Common myeloid progenitor, CD34-positive (primary cell): ENCODE measurements around the gene AKR1B15.
A peak's percentile ranks its signal among the peaks of the same experiment; 100 is the strongest.

ENCODE experiments used
- CTCF ChIA-PET: fragments of 350-600 bp; sonication (Branson Sonifier 250); formaldehyde crosslinking; loops from one replicate; lab custom pipeline; 2021; ENCODE audit warnings: antibody characterized with exemption; lab: Charles Lee
- POLR2A ChIA-PET: fragments of 350-600 bp; sonication (Branson Sonifier 250); formaldehyde crosslinking; loops from one replicate; lab custom pipeline; 2021; ENCODE audit warnings: antibody characterized with exemption; lab: Charles Lee
- DNase-seq, 3 donors: peaks; one replicate each; pipeline versions ENCODE4 v3.0.0 to v3.0.0-alpha.2; 2013
- H3K27ac ChIP-seq, 2 experiments: 1 replicate in 1 of 2; 2 replicates in 1 of 2; pipeline ENCODE4 v1.7.0; 2013; ENCODE audit warnings: inconsistent platforms in 2 of 2, low read length in 2 of 2, mild to moderate bottlenecking in 2 of 2, low read depth in 1 of 2, moderate library complexity in 1 of 2; ENCODE audit not compliant: severe bottlenecking in 2 of 2, insufficient read depth in 1 of 2, poor library complexity in 1 of 2
- H3K27me3 ChIP-seq, 5 experiments: replicated peaks in 2 of 5; 1 replicate in 3 of 5; 2 replicates in 2 of 5; pipeline versions ENCODE4 v1.6.1 to v1.7.0; 2013; ENCODE audit warnings: low read length in 4 of 5, mild to moderate bottlenecking in 2 of 5, moderate library complexity in 2 of 5, inconsistent platforms in 1 of 5; ENCODE audit not compliant: insufficient read depth in 5 of 5, control insufficient read depth in 4 of 5
- H3K36me3 ChIP-seq, 4 experiments: 1 replicate in 2 of 4; 2 replicates in 2 of 4; pipeline versions ENCODE4 v1.6.1 to v1.7.0; 2013; ENCODE audit warnings: low read length in 3 of 4, control low read depth in 1 of 4, mild to moderate bottlenecking in 1 of 4; ENCODE audit not compliant: control insufficient read depth in 4 of 4, insufficient read depth in 4 of 4
- H3K4me1 ChIP-seq, 4 experiments: 1 replicate in 3 of 4; 2 replicates in 1 of 4; pipeline versions ENCODE4 v1.6.1 to v1.7.1; 2013; ENCODE audit warnings: low read length in 3 of 4, mild to moderate bottlenecking in 3 of 4, control low read depth in 1 of 4, inconsistent platforms in 1 of 4, moderate library complexity in 1 of 4; ENCODE audit not compliant: control insufficient read depth in 4 of 4, insufficient read depth in 4 of 4; ENCODE audit errors: control extremely low read depth in 1 of 4
- H3K4me3 ChIP-seq, 7 experiments: 1 replicate in 4 of 7; 2 replicates in 3 of 7; pipeline versions ENCODE4 v1.5.1 to v1.7.0; 2013; ENCODE audit warnings: mild to moderate bottlenecking in 7 of 7, low read length in 6 of 7, moderate library complexity in 6 of 7, inconsistent platforms in 2 of 7, low read depth in 2 of 7, control low read depth in 1 of 7; ENCODE audit not compliant: insufficient read depth in 4 of 7, control insufficient read depth in 1 of 7; ENCODE audit errors: extremely low read depth in 1 of 7
- H3K9me3 ChIP-seq, 5 experiments: 1 replicate in 4 of 5; 2 replicates in 1 of 5; pipeline versions ENCODE4 v1.6.1 to v1.7.1; 2013; ENCODE audit warnings: low read length in 4 of 5, mild to moderate bottlenecking in 2 of 5, inconsistent platforms in 1 of 5, low read depth in 1 of 5, moderate library complexity in 1 of 5; ENCODE audit not compliant: control insufficient read depth in 4 of 5, insufficient read depth in 2 of 5; ENCODE audit errors: control extremely low read depth in 1 of 5
- WGBS: methylation state at CpG from one replicate; pipeline ENCODE4 v1.1.5; 2013; ENCODE audit not compliant: insufficient coverage; 5-methylcytosine and 5-hydroxymethylcytosine counted together

AKR1B15 gene

DNA sequence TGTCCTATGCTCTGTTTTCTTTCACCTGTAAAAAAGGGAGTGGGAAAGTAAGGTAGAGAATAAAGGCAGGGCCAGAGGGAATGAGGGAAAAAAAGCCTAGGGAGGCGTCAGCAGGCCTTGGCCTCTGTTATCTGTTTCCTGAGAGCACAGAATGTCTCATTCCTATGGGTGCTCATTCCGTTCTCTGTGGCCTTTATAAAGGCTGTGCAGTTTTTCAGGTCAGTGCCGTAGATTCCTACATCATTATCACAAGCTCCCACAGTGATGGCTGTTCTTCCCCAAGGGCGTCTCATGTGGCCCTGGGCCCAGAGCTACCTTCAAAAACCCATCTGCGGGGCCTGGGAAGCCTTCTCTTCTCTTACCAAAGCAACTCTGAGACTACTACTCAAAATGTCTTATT lies 38.3 kb upstream of the AKR1B15 start:
- peaks cover 0 to 4% (median 0%) of the 10 kb centered on the region in 5 experiments for H3K27me3 ChIP-seq
- CTCF ChIA-PET, result interaction anchor here (1.3 to 7.0 kb wide), 5 partner anchors 67 to 97 kb away, joined by 3 to 96 read pairs (median 3); no protein-coding TSS in a partner anchor
- H3K4me3 ChIP-seq, result no peak overlapping the region
- H3K36me3 ChIP-seq, result no peaks in the 10 kb centered on the region
- H3K27ac ChIP-seq, result no peak overlapping the region
- no peaks in the 10 kb centered on the region for H3K4me1 ChIP-seq
- DNase-seq, result no peak
- H3K9me3 ChIP-seq, result no peaks in the 10 kb centered on the region
- POLR2A ChIA-PET, result no interaction called here
- 96% methylated on average over 5 of the region's 5 CpGs for WGBS

DNA sequence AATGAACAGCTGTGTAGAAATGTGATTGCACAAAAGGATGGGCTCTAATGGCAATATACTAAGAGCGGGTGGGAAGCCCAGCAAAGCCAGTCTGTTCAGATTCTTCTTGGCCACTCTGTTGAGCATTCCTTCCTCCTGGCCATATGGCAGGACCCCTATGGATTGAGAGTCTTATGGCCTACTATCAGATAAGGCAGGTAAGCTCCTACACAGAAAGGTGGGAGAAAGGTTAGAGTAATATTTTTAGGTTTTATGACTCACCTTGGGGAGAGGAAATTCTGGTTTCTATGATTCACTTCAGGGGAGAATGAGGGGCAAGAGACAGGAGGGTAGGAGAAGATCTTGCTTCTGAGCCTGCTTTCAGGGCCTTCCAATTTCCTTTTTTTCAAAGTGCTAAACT lies 36.6 kb upstream of the AKR1B15 start:
- no peak overlapping the region for H3K27ac ChIP-seq

DNA sequence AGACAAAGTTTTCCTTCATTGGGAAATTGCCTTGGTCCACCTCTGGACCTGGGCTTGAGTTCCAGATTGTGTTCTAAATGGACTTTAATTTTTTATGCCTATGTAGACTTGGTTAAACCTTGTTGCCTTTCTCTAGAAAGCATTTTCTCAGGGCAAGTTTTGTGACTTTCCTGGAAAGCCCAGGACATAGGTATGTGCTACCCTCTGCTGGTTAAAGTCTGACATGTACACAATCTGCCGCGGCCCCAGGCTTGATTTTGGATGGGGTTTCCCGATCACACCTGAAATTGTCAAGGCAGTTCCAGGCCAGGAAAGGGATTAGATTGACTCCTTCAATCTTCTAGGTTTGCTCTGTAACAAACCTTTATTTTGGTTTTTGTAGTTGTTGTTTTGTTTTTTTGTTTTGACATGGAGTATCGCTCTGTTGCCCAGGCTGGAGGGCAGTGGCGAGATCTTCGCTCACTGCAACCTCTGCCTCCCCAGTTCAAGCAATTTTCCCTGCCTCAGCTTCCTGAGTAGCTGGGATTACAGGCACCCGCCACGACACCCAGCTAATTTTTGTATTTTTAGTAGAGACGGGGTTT lies 35.6 kb upstream of the AKR1B15 start:
- POLR2A ChIA-PET, result no interaction called here
- Histone ChIP-seq H3K27ac (no peak overlapping the region), H3K4me3 (no peak overlapping the region), H3K4me1 (no peaks in the 10 kb centered on the region), H3K9me3 (no peaks in the 10 kb centered on the region), H3K36me3 (no peaks in the 10 kb centered on the region), H3K27me3 (peaks cover 0 to 4% (median 2%) of the 10 kb centered on the region in 5 experiments)
- peak; percentile 43 to 68 (median 58) for DNase-seq
- 0% methylated on average over 3 of the region's 9 CpGs for WGBS
- CTCF ChIA-PET, result interaction anchor here (1.0 to 7.0 kb wide), 18 partner anchors 8 to 101 kb away, joined by 3 to 96 read pairs (median 4); partner anchors contain the start of gene AKR1B1

More for the DNA sequence above, 36.6 kb upstream of the AKR1B15 start:
- DNase-seq, result no peak
- ChIA-PET CTCF (interaction anchor here (1.0 to 7.0 kb wide), 8 partner anchors 9 to 82 kb away, joined by 3 to 96 read pairs (median 6); partner anchors contain the start of gene AKR1B15), POLR2A (no interaction called here)
- 100% methylated on average over 1 of the region's 1 CpG for WGBS
- Histone ChIP-seq H3K4me3 (no peak overlapping the region), H3K4me1 (no peaks in the 10 kb centered on the region), H3K9me3 (no peaks in the 10 kb centered on the region), H3K36me3 (no peaks in the 10 kb centered on the region), H3K27me3 (peaks cover 0 to 4% (median 0%) of the 10 kb centered on the region in 5 experiments)

DNA sequence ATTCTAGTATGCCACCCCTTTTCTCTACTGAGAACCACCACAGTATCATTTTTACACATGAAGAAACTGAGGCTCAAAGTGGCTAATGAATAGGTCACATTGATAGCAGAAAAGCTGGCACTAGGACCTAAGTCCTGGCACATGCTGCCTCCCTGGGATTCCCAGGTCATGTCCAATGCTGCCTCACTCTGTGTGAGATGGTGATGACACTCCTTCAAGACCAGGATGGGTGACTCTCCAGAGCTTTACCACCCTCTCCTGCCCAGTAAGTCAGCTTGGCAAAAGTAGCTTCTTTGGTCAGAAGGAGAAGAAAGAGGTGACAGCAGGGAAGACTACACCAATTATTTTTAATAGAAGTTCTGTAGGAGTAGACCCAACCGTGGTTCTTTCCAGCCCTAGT lies 34.8 kb upstream of the AKR1B15 start:
- 20% methylated on average over 1 of the region's 1 CpG for WGBS
- H3K9me3 ChIP-seq, result no peaks in the 10 kb centered on the region
- CTCF ChIA-PET, result interaction anchor here (0.9 to 7.0 kb wide), 25 partner anchors 8 to 212 kb away, joined by 3 to 96 read pairs (median 3); partner anchors contain the start of gene AKR1B1
- POLR2A ChIA-PET, result no interaction called here
- H3K4me3 ChIP-seq, result no peak overlapping the region
- no peaks in the 10 kb centered on the region for H3K4me1 ChIP-seq
- no peak overlapping the region for H3K27ac ChIP-seq
- DNase-seq, result no peak
- peaks cover 0 to 5% (median 2%) of the 10 kb centered on the region in 5 experiments for H3K27me3 ChIP-seq
- no peaks in the 10 kb centered on the region for H3K36me3 ChIP-seq

DNA sequence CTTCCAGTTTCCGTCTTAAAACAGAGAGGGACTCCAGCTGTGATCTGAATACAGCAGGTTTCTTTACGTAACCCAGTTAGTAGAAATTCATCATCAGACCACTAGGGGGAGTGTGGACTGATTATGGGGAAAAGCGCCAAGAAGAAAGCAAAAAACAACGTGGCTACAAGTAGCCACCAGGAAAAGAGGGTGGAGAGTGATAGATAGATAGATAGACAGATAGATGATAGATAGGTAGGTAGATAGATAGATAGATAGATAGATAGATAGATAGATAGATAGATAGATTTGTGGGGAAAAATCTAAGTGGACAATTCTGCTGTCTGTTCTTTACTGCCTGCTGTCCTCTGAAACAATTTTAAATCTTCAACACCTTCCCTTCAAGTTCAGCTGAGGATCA lies 34.2 kb upstream of the AKR1B15 start:
- H3K4me3 ChIP-seq, result no peak overlapping the region
- no peak overlapping the region for H3K27ac ChIP-seq
- no peaks in the 10 kb centered on the region for H3K9me3 ChIP-seq
- no peaks in the 10 kb centered on the region for H3K36me3 ChIP-seq
- peaks cover 0 to 5% (median 2%) of the 10 kb centered on the region in 5 experiments for H3K27me3 ChIP-seq
- CTCF ChIA-PET, result interaction anchor here (0.6 to 7.0 kb wide), 24 partner anchors 9 to 211 kb away, joined by 3 to 96 read pairs (median 3); partner anchors contain the start of gene AKR1B1
- POLR2A ChIA-PET, result no interaction called here
- no peaks in the 10 kb centered on the region for H3K4me1 ChIP-seq
- WGBS, result 0% methylated on average over 3 of the region's 4 CpGs
- peak; percentile 71 to 84 (median 77) for DNase-seq

DNA sequence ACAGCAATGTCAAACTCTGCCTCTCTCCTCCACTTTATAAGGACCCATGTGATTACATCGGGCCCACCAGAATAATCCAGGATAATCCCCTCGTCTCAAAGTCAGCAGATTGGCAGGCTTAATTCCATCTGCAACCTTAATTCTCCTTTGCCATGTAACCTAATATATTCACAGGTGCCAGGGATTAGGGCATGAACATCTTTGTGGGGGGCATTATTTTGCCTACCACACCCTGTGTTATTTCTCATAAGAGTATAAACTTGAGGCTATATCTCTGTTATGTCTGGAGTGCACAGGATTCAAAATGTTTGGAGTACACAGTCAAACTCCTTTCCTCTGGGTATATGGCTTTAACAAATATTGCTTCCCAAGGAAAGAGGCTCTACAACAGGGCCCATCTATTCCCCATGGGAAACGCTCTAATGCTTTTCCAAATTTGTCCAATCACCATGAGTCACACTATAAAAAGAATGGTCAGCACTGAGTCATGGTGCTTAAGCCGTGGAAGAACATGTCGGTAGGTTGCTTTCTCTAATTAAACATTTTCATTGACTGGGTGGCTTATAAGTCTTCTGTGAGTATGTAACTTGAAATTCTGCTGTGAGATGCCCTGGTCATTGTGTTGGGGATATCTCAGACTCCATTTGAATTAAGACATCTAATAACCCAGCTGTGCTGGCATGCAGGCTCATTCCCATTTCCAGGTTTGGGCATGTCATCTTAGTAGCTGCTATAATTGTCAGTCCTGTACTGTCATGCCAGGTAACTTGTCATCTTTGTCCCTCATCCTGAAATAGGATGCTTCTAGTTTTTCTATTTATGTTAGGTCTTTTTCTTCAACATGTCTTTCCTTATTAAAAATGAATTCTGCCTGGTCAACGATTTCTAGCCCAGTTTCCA lies 33.1 kb upstream of the AKR1B15 start:
- no peak for DNase-seq
- WGBS, result 94% methylated on average over 2 of the region's 6 CpGs
- Histone ChIP-seq H3K36me3 (no peaks in the 10 kb centered on the region), H3K4me1 (no peaks in the 10 kb centered on the region), H3K4me3 (no peak overlapping the region), H3K27ac (no peak overlapping the region), H3K27me3 (peaks cover 0 to 5% (median 2%) of the 10 kb centered on the region in 5 experiments), H3K9me3 (no peaks in the 10 kb centered on the region)
- ChIA-PET CTCF (interaction anchor here (0.6 to 7.0 kb wide), 7 partner anchors 9 to 112 kb away, joined by 3 to 96 read pairs (median 3); no protein-coding TSS in a partner anchor), POLR2A (no interaction called here)
